Measurements from ENCODE around the gene BDH1.

DNA sequence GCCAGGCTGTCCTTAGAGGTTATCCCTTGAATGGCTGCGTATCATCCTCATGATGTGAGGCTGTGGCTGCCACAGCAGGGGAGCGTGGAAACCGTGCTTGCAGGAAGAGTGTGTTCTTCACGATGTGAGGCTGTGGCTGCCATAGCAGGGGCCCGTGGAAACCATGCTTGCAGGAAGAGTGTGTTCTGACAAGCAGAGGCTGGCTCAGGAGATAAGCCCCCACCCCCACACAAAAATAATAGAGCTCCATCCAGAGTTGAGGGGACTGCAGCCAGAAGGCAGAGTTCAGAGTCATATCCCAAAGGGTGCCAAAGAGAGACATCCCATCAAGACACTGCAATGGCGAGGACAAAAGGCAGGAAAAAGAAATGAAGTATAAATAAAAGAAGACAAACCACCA lies 22.6 kb upstream of the BDH1 start:
- TF ChIP-seq CREB1 (IDR thresholded peaks at IDR 0.05), result no peak
- no peak for TF ChIP-seq CREB1 (CRISPR knock-in tag; IDR thresholded peaks at IDR 0.05)
- TF ChIP-seq ZNF407 (CRISPR knock-in tag; IDR thresholded peaks at IDR 0.05; ENCODE audit: not compliant biosample characterization), result no peak
